Epithelial cell of proximal tubule (primary cell): Measurements from ENCODE around the gene BAZ2B. TPM values are rescaled to one million over a fixed set of nuclear protein-coding genes. Genes with fewer than 3 reads are reported as not detected.

Experiments
- DNase-seq: peaks from one replicate; pipeline ENCODE4 v3.0.0-alpha.2; 2011; ENCODE audit warnings: low read depth
- H3K4me3 ChIP-seq: 2 replicates; pipeline ENCODE4 v1.5.1; 2011; ENCODE audit warnings: low read depth, mild to moderate bottlenecking, low read length
- CTCF ChIP-seq: conservative IDR thresholded peaks from 2 replicates; pipeline ENCODE4 v1.5.1; 2012; ENCODE audit warnings: low read depth, mild to moderate bottlenecking, low read length
- total RNA-seq: library from RNA; depleted of rRNA; stranded (reverse); fragments of >200 nt; gene quantifications from 2 replicates; pipeline ENCODE4 v1.2.3, GENCODE V29; 2015

Gene BAZ2B
- total RNA-seq, 1 donor from 2014 or later = 34.1 TPM

GRCh38 chr2:159562248-159562647 is 54.1 kb downstream of the BAZ2B start:
- TF ChIP-seq CTCF = no peak
- no peak for DNase-seq
- no peak overlapping the region for H3K4me3 ChIP-seq

- DNase-seq = no peak
- no peak overlapping the region for H3K4me3 ChIP-seq
- TF ChIP-seq CTCF = no peak
Measured at GRCh38 chr2:159561786-159562185, 54.6 kb downstream of the BAZ2B start.

- no peak for TF ChIP-seq CTCF
- no peak overlapping the region for H3K4me3 ChIP-seq
- DNase-seq = no peak
Measured at GRCh38 chr2:159561242-159561641, 55.1 kb downstream of the BAZ2B start.

- TF ChIP-seq CTCF = no peak
- no peak overlapping the region for H3K4me3 ChIP-seq
- DNase-seq = no peak
Measured at GRCh38 chr2:159559034-159559433, 57.3 kb downstream of the BAZ2B start.

GRCh38 chr2:159558479-159558878 is 57.9 kb downstream of the BAZ2B start:
- TF ChIP-seq CTCF = no peak
- DNase-seq = no peak

GRCh38 chr2:159557437-159558034 is 58.8 kb downstream of the BAZ2B start:
- peak; percentile 15 for DNase-seq
- TF ChIP-seq CTCF = peak; percentile 76
- no peak overlapping the region for H3K4me3 ChIP-seq

More at GRCh38 chr2:159558479-159558878, 57.9 kb downstream of the BAZ2B start:
- no peak overlapping the region for H3K4me3 ChIP-seq
